Measurements from ENCODE around the gene JMJD6.

- no peak for TF ChIP-seq CTCF (IDR thresholded peaks at IDR 0.05; ENCODE audit: insufficient read depth, low read length)
- no peak for TF ChIP-seq POLR2AphosphoS5 (IDR thresholded peaks at IDR 0.05; ENCODE audit: low read depth)
- TF ChIP-seq REST (IDR thresholded peaks at IDR 0.05; ENCODE audit: insufficient replicate concordance, low read depth): no peak
- TF ChIP-seq SPI1 (IDR thresholded peaks at IDR 0.05; ENCODE audit: borderline replicate concordance, low read depth): no peak
- TF ChIP-seq GABPA (IDR thresholded peaks at IDR 0.05; ENCODE audit: low read depth): no peak
Observed at GRCh38 chr17:76718516-76718915, 7.9 kb downstream of the JMJD6 start.

Data from HL-60 (cell line).